Measurements from ENCODE around the gene SNIP1.

Gene SNIP1

DNA sequence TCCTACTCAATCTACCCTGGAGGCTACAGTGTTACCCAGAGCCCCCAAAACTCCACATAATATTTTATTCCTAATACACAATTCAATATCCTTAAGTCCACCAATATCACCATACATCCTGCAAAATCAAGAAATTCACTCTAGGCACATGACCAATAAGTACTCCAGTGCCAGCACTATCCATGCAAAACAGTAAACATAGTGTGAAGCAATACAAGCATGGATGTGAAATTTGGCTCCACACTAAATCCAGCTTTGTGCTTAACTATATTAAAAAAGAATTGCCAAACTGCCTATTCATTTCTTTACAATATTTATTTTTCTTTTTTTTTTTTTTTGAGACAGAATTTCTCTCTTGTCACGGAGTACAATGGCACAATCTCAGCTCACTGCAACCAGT, 36.5 kb downstream of the SNIP1 start:
- TF ChIP-seq, protein P1, sequence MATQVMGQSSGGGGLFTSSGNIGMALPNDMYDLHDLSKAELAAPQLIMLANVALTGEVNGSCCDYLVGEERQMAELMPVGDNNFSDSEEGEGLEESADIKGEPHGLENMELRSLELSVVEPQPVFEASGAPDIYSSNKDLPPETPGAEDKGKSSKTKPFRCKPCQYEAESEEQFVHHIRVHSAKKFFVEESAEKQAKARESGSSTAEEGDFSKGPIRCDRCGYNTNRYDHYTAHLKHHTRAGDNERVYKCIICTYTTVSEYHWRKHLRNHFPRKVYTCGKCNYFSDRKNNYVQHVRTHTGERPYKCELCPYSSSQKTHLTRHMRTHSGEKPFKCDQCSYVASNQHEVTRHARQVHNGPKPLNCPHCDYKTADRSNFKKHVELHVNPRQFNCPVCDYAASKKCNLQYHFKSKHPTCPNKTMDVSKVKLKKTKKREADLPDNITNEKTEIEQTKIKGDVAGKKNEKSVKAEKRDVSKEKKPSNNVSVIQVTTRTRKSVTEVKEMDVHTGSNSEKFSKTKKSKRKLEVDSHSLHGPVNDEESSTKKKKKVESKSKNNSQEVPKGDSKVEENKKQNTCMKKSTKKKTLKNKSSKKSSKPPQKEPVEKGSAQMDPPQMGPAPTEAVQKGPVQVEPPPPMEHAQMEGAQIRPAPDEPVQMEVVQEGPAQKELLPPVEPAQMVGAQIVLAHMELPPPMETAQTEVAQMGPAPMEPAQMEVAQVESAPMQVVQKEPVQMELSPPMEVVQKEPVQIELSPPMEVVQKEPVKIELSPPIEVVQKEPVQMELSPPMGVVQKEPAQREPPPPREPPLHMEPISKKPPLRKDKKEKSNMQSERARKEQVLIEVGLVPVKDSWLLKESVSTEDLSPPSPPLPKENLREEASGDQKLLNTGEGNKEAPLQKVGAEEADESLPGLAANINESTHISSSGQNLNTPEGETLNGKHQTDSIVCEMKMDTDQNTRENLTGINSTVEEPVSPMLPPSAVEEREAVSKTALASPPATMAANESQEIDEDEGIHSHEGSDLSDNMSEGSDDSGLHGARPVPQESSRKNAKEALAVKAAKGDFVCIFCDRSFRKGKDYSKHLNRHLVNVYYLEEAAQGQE (IDR thresholded peaks at IDR 0.05; ENCODE audit: insufficient read depth in 1 of 2, low read depth in 2 of 2, low read length in 2 of 2) = no peak
- TF ChIP-seq SIN3A (IDR thresholded peaks at IDR 0.05; ENCODE audit: borderline replicate concordance, insufficient read depth, low read length) (no peak), POLR2AphosphoS5 (IDR thresholded peaks at IDR 0.05; ENCODE audit: low read depth, low read length) (no peak), TAF1 (IDR thresholded peaks at IDR 0.05; ENCODE audit: borderline replicate concordance, insufficient read depth, low read length) (no peak), FOXP2 (optimal IDR thresholded peaks at IDR 0.05; ENCODE audit: borderline replicate concordance, extremely low read depth, extremely low read length, insufficient read depth) (no peak)

DNA sequence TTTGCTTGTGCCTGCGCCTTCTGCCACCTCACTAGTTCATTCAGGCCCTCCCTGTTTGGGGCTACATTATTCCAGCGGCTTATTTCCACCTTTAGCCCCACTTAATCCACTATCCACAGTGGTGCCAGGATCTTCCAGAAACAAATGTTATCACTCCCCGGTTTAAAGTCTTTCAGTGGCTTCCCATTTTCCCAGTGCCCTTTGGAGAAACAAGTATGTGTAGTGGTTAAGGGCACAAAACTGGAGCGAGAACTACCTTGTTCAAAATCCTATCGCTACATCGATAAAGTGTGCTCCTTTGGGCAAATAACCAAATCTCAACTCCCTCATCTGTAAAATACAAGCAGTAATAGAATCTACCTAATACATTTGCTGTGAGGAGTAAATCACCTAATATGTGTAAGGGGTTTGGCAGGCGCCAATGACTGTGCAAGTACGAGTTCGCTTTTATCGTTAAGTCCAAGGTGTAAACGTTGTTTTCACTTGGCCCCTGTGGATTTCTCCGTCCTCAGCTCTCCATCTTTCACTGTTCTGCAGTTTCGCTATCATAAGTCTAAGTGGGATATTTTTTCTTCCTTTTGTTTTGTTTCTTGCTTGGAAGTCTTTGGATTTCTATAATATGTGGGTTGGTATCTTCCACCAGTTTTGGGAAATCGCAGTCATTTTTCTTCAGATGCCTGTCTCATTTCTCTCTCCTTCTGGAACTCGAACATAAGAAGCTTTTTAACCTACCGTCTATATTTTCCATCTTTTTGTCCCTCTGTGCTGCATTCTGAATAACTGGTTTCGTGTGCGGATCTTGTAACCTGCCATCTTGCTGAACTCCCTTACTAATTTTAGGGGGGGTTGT, 38.7 kb downstream of the SNIP1 start:
- TF ChIP-seq, protein P1 (IDR thresholded peaks at IDR 0.05; ENCODE audit: insufficient read depth in 1 of 2, low read depth in 2 of 2, low read length in 2 of 2) = no peak
- TF ChIP-seq POLR2AphosphoS5 (IDR thresholded peaks at IDR 0.05; ENCODE audit: low read depth, low read length) = no peak
- TF ChIP-seq TAF1 (IDR thresholded peaks at IDR 0.05; ENCODE audit: borderline replicate concordance, insufficient read depth, low read length) = no peak

GRCh38 chr1:37514350-37515184, 39.5 kb downstream of the SNIP1 start, which contains the start of gene MEAF6:
TSS of gene MEAF6 (minus strand) at chr1:37514766. CDS start at chr1:37514746, 20 bp downstream.
- TF ChIP-seq TAF1 (IDR thresholded peaks at IDR 0.05; ENCODE audit: borderline replicate concordance, insufficient read depth, low read length) (0 out of 2 replicates have a peak, but pooled peaks have one; percentile 47), SIN3A (IDR thresholded peaks at IDR 0.05; ENCODE audit: borderline replicate concordance, insufficient read depth, low read length) (no peak), POLR2AphosphoS5 (IDR thresholded peaks at IDR 0.05; ENCODE audit: low read depth, low read length) (peak; percentile 86), FOXP2 (optimal IDR thresholded peaks at IDR 0.05; ENCODE audit: borderline replicate concordance, extremely low read depth, extremely low read length, insufficient read depth) (peak; percentile 52)
- TF ChIP-seq, protein P1 (IDR thresholded peaks at IDR 0.05; ENCODE audit: insufficient read depth in 1 of 2, low read depth in 2 of 2, low read length in 2 of 2) = no peak

GRCh38 chr1:37513795-37514349, 40.2 kb downstream of the SNIP1 start:
- TF ChIP-seq POLR2AphosphoS5 (IDR thresholded peaks at IDR 0.05; ENCODE audit: low read depth, low read length) (no peak), SIN3A (IDR thresholded peaks at IDR 0.05; ENCODE audit: borderline replicate concordance, insufficient read depth, low read length) (no peak), FOXP2 (optimal IDR thresholded peaks at IDR 0.05; ENCODE audit: borderline replicate concordance, extremely low read depth, extremely low read length, insufficient read depth) (no peak), TAF1 (IDR thresholded peaks at IDR 0.05; ENCODE audit: borderline replicate concordance, insufficient read depth, low read length) (no peak)
- TF ChIP-seq, protein P1 (IDR thresholded peaks at IDR 0.05; ENCODE audit: insufficient read depth in 1 of 2, low read depth in 2 of 2, low read length in 2 of 2) = no peak

All from PFSK-1 (cell line).